Measurements from ENCODE around the gene RGS7. TPM values are rescaled to one million over a fixed set of nuclear protein-coding genes. Genes with fewer than 3 reads are reported as not detected.
"Not testable (repeated sequence)": the region's sequence is repeated elsewhere in the genome, so short reads cannot be mapped to it uniquely, and the experiment has no call there.

The RGS7 gene
- total RNA-seq, 1 donor from 2014 or later: 0.18 TPM

DNA sequence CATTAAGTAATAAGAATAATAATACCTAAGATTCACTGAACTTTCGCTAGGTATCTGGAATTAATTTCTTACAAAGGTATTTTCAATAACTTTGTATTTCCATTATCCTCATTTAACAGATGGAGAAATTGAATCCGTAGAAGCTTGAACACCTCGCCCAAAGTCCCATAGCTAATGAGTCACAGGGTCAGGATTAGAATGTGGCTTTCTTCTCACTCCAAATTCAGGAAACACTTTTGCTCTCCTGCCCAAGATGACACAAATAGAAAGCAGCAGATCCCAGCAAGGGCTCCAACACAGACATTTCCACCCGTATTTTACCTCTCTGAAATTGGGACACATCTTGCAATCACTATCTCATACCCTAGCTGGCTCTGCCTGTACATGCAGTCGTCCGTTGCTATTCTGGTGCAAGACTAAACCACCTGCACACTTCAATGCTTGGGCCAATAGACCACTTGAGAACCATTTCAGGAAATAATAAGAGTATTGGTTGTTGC lies 619.2 kb downstream of the RGS7 start:
- H4K20me1 ChIP-seq (ENCODE audit: insufficient read depth, low read length): no peaks in the 10 kb centered on the region
- peak; percentile 81 for FAIRE-seq
- H3K4me1 ChIP-seq (ENCODE audit: insufficient read depth, low read length): peaks cover 6% of the 10 kb centered on the region
- Mint-ChIP-seq H3K27me3 (ENCODE audit: low read depth, unreplicated experiment) (no peaks in the 10 kb centered on the region), H3K4me3 (ENCODE audit: unreplicated experiment) (no peak overlapping the region), H3K27ac (ENCODE audit: unreplicated experiment) (no peak overlapping the region), H3K4me1 (ENCODE audit: low read depth, unreplicated experiment) (peaks cover 8% of the 10 kb centered on the region), H3K9me3 (ENCODE audit: unreplicated experiment) (peaks cover 2% of the 10 kb centered on the region), H3K36me3 (ENCODE audit: low read depth, unreplicated experiment) (no peaks in the 10 kb centered on the region)
- no peak overlapping the region for H3K4me3 ChIP-seq (ENCODE audit: insufficient read depth, low read depth, low read length)
- no peaks in the 10 kb centered on the region for H3K36me3 ChIP-seq (ENCODE audit: insufficient read depth, low read length)
- peak; percentile 20 for DNase-seq (ENCODE audit: low read depth)
- no peak overlapping the region for H3K27ac ChIP-seq (ENCODE audit: low read depth, low read length)
- no peaks in the 10 kb centered on the region for H3K9me3 ChIP-seq (ENCODE audit: insufficient read depth, low read depth, low read length)
- peak overlapping the region; percentile 14 for H3K4me2 ChIP-seq (ENCODE audit: low read length)
- H3K9ac ChIP-seq (ENCODE audit: low read length): no peak overlapping the region
- H2AFZ ChIP-seq (ENCODE audit: low read depth, low read length): no peak overlapping the region
- no peaks in the 10 kb centered on the region for H3K79me2 ChIP-seq (ENCODE audit: insufficient read depth, low read length)
- TF ChIP-seq CTCF (IDR thresholded peaks at IDR 0.05; ENCODE audit: insufficient read depth, low read depth, low read length) (no peak), EZH2 (IDR thresholded peaks at IDR 0.05; ENCODE audit: insufficient read depth, low read length) (no peak)
- H3K27me3 ChIP-seq (ENCODE audit: insufficient read depth, low read length): no peaks in the 10 kb centered on the region

DNA sequence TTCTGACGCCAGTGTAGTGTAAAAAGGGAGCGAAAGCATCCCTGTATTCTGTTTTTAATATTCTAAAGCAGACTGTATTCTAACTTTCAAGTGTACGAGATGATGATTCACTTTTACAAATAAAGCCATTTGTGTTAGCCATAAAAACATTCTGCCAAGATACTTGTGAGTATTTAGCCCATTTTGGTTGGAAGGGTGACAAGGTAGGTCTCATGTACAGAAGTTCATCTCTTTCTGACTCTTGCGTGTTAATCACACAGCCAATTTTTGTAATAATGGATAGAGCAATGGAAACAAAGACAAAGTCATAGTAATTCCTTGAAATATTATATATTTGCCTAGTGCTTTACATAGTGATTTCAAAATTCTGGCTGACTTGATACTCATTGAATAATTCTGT lies 619.7 kb downstream of the RGS7 start:
- no peak overlapping the region for H3K4me2 ChIP-seq (ENCODE audit: low read length)
- no peak overlapping the region for H3K27ac ChIP-seq (ENCODE audit: low read depth, low read length)
- peaks cover 6% of the 10 kb centered on the region for H3K4me1 ChIP-seq (ENCODE audit: insufficient read depth, low read length)
- peak; percentile 57 for DNase-seq (ENCODE audit: low read depth)
- no peaks in the 10 kb centered on the region for H3K27me3 ChIP-seq (ENCODE audit: insufficient read depth, low read length)
- no peak for TF ChIP-seq CTCF (IDR thresholded peaks at IDR 0.05; ENCODE audit: insufficient read depth, low read depth, low read length)
- no peak for TF ChIP-seq EZH2 (IDR thresholded peaks at IDR 0.05; ENCODE audit: insufficient read depth, low read length)
- no peaks in the 10 kb centered on the region for H3K36me3 ChIP-seq (ENCODE audit: insufficient read depth, low read length)
- no peak overlapping the region for H3K4me3 Mint-ChIP-seq (ENCODE audit: unreplicated experiment)
- no peak overlapping the region for H3K4me3 ChIP-seq (ENCODE audit: insufficient read depth, low read depth, low read length)
- no peak overlapping the region for H2AFZ ChIP-seq (ENCODE audit: low read depth, low read length)
- no peaks in the 10 kb centered on the region for H3K9me3 ChIP-seq (ENCODE audit: insufficient read depth, low read depth, low read length)
- H4K20me1 ChIP-seq (ENCODE audit: insufficient read depth, low read length): no peaks in the 10 kb centered on the region
- H3K36me3 Mint-ChIP-seq (ENCODE audit: low read depth, unreplicated experiment): no peaks in the 10 kb centered on the region
- H3K27ac Mint-ChIP-seq (ENCODE audit: unreplicated experiment): no peak overlapping the region
- no peak overlapping the region for H3K9ac ChIP-seq (ENCODE audit: low read length)
- no peaks in the 10 kb centered on the region for H3K27me3 Mint-ChIP-seq (ENCODE audit: low read depth, unreplicated experiment)
- H3K79me2 ChIP-seq (ENCODE audit: insufficient read depth, low read length): no peaks in the 10 kb centered on the region
- FAIRE-seq: peak; percentile 74
- peaks cover 2% of the 10 kb centered on the region for H3K9me3 Mint-ChIP-seq (ENCODE audit: unreplicated experiment)
- H3K4me1 Mint-ChIP-seq (ENCODE audit: low read depth, unreplicated experiment): peaks cover 8% of the 10 kb centered on the region

GRCh38 chr1:240734705-240735104 lies 622.3 kb downstream of the RGS7 start:
- H3K36me3 ChIP-seq (ENCODE audit: insufficient read depth, low read length); FAIRE-seq; H3K36me3 Mint-ChIP-seq (ENCODE audit: low read depth, unreplicated experiment); H3K27me3 Mint-ChIP-seq (ENCODE audit: low read depth, unreplicated experiment); H3K4me2 ChIP-seq (ENCODE audit: low read length); H3K27ac Mint-ChIP-seq (ENCODE audit: unreplicated experiment); H3K4me1 Mint-ChIP-seq (ENCODE audit: low read depth, unreplicated experiment); H3K27ac ChIP-seq (ENCODE audit: low read depth, low read length); H3K79me2 ChIP-seq (ENCODE audit: insufficient read depth, low read length); H3K4me3 Mint-ChIP-seq (ENCODE audit: unreplicated experiment); H4K20me1 ChIP-seq (ENCODE audit: insufficient read depth, low read length); H2AFZ ChIP-seq (ENCODE audit: low read depth, low read length); H3K9me3 ChIP-seq (ENCODE audit: insufficient read depth, low read depth, low read length); H3K9ac ChIP-seq (ENCODE audit: low read length); H3K4me3 ChIP-seq (ENCODE audit: insufficient read depth, low read depth, low read length); DNase-seq (ENCODE audit: low read depth); H3K27me3 ChIP-seq (ENCODE audit: insufficient read depth, low read length); H3K4me1 ChIP-seq (ENCODE audit: insufficient read depth, low read length); H3K9me3 Mint-ChIP-seq (ENCODE audit: unreplicated experiment): not testable (repeated sequence)

All from astrocyte (in vitro differentiated cells and primary cell).